Effector CD8-positive, alpha-beta T cell (primary cell): Measurements from ENCODE around the gene TSSC4.

Source experiments
- DNase-seq: peaks from one replicate; lab custom pipeline; 2025; lab: John Stamatoyannopoulos, UW

TSSC4 gene

DNA sequence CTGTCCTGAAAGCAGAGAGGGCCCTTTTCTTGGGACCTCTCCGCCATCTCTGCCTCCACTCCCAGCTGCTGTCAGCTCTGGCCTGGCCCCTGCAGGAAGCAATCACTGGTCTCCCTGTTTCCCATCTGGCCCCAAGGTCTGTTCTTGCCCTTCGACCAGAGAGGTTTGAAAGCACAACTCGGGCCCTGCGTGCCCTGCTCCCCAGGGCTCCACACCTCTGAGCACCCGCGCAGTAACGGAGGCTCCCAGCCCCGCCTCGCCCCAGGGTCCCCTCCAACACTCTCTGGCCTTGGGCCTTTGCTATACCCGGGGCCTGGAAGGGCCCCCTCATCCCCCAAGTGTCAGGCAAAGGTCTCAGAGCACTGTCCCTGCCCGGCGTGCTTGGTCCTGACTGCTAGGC lies 31.2 kb upstream of the TSSC4 start:
- no peak for DNase-seq

DNA sequence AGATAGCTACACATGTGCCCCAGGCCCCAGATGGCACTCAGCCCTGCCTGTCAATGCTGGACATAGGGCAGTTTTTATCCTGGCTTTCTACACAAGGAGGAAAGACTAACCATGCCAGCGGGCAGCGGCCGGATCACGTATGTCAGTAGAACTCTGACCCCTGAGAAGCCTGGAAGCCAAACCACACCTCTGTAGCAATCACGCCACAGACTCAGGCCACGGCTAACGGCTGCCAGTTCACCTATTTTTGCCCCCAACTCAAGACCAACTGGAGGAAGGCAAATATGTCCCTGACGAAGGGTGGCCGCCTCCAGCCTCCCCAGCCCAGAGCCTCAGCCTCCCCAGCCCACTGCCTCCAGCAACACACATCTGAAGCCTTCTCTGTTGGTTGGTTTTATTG lies 30.7 kb upstream of the TSSC4 start:
- DNase-seq, result no peak

DNA sequence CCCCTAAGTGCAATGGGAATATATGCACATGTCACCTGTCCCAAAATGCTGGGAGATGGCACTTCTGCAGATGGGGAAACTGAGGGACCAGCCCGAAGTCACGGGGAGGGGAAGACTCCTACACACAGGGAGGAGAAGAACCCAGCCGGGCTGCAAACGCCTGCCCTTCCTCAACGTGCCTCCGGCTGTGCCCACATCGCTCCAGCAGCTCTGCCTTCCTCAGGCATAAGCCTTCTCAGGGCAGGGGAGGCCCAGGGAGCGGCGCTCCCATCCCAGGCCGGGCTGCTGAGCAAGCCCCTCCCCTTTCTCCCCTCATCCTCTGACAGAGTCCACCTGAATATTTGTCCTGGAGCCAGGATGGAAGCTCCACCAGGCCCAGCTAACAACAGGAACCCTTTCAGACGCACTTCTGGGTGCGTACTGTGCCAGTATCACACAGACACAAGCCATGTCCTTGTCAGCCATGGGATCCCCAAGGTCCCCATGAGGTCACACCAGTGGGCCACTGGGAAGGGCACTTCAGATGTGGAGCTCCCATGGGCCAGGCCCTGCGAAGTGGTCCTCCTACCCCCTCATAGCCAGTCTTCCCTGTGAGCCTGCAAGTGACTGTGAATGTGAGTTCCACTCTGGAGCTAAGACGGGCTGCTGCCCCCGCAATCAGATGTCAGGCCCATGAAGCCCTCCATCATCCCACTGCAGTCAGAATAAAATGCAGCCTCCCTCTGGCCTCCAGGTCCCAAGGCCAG lies 25.9 kb upstream of the TSSC4 start:
- no peak for DNase-seq

DNA sequence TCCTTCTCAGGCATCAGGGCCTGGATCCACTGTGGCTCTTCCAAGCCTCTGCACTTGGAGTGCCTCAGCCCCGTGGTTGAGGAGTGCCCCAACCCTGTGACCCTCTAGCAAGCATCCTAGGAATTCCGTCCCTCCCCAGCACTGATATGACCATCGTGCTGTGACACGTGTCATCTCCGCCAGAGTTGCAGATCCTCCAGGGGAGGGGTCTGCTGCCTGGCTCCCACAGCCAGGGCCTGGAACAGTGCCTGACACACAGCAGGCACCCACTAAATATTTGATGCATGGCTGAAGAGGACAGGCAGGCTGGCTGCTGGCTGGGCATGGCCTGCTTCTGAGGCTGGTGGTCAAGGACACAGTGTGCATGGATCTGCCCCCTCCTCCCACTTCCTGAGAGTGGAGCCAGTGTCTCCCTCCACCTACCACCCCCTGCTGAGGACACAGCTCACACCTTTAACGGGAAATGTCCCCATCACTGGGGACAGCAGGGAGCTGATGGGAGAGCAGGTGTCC lies 25.2 kb upstream of the TSSC4 start:
- DNase-seq, result no peak

DNA sequence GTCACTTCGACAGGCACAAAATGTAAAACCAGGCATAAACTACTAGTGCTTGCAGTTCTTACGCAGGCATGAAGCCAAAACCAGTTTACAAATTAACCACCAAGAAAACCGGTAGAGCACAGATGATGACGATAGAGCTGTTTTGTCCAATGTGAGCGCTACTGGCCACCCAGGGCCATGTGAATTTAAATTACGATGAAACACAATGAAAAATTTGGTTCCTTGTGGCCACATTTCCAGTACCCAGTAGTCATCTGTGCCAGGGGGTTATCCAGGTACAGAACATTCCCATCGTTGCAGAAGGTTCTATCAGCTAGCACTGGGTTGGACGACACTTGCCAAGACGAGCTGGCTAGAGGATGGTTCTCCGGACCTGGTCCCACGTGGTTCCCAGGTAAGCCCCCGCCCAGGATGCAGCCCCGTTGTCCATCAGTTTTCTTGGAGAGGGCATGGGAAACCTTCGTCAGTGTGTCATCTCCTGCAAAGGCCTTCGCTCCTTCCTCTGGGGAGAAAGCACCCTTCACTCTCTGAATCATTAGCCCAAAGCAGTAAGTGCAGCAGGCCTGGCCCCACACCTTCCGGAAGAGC lies 24.5 kb upstream of the TSSC4 start:
- DNase-seq, result no peak

DNA sequence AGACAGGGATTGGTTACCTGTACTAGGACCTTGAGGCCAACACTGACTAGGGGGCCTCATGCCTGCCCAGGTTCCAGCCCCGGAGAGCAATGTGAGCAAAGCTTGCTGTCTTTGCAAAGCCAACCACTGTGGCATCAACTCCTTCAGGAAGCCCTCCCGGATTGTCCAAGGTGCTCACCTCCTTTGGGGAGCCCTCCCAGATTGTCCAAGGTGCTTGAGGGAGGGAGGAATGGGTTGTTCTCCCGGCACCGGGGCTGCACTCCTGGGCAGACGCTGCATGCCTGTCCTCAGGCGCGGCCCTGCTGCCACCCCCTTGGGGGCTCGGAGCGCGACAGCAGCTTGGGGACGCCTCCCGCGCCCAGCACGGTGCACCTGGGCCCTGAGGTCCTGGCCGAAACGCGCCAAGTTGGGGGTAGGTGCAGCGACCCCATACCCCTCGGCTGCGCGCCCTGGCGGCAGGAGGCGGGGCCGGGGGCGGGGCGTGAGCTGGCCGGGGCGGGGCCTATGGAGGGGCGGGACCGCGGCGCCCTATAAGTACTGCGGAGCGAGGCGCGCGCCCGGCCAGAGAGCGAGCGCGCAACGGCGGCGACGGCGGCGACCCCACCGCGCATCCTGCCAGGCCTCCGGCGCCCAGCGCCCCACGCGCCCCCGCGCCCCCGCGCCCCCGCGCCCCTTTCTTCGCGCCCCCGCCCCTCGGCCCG lies 23.6 kb upstream of the TSSC4 start, which contains the start of gene CD81:
CD81 (plus strand) TSS at position 560 of the 701 bp plus-strand sequence. CDS start 240 bp downstream, outside the sequence.
- peak; percentile 63 for DNase-seq

DNA sequence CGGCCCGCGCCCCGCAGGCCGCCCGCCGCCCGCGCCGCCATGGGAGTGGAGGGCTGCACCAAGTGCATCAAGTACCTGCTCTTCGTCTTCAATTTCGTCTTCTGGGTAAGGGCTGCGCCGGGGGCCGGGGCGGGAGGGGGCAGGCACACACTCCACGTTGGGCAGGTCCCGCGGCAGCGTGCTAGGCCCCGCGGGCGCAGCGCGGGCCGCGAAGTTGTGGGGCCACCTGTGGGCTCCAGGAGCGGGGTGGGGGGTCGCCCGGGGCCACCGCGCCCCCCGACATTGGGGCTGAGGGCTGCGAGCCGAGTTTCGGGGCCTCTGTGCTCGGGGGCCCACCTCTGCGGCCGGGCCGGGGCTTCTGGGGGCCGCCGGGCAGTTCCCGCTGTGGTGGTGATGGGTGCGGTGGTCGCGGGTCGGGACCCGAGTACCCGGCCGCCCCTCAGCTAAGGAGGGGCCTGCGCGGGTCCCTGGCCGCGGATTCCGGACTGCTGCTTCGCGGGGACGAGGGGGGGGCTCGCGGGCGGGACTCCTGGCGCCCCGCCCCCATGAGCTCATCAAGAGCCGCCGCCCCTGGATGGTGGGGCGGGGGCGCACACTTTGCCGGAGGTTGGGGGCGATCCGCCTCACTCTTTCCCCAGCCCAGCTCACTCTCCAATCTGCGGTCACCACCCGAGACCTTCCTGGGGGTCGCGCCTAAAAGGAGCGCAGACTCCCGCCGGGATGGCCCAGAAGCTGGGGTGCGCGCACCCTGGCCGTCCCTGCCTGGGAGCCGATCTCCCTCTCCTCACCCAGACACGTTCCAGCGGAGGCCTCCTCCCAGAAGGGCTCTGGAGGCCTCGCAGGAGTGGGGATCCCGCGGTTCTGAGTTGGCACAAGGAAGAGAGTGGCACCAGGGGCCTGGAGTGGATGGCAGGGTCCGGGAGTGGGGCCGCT lies 22.8 kb upstream of the TSSC4 start:
- DNase-seq, result peak; percentile 50

DNA sequence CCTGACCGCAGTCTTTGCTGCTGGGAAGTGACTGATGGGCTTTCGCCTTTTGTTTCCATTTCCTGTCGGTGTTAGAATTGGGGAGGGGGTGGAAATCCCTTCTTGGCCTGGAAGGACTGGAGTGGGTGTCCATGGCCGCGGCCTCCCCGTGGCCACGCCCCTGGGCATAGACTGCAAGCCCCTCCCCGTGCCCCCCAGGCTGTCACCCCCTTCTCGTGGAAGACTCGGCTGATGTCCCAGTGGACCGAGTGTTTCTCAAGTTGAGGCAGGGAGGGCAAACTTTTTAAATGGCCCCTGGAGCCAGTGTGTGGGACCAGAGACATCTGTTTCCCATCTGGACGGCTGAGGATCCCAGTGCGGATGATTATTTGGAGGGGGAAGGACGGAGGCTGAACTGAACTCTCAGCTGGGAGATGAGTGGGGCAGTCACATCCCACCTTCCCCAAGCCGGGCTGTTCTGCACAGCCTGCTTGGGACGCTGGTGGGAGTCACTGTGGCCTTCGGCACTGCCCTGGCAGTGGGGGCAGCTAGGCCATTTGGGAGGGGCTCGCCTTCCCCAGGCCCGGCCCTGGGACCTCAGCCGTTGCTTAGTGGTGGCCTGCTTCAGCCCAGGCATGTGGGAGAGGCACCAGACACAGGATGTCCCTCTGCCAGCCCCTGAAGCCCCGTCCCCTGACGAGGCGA lies 21.9 kb upstream of the TSSC4 start:
- DNase-seq, result no peak

DNA sequence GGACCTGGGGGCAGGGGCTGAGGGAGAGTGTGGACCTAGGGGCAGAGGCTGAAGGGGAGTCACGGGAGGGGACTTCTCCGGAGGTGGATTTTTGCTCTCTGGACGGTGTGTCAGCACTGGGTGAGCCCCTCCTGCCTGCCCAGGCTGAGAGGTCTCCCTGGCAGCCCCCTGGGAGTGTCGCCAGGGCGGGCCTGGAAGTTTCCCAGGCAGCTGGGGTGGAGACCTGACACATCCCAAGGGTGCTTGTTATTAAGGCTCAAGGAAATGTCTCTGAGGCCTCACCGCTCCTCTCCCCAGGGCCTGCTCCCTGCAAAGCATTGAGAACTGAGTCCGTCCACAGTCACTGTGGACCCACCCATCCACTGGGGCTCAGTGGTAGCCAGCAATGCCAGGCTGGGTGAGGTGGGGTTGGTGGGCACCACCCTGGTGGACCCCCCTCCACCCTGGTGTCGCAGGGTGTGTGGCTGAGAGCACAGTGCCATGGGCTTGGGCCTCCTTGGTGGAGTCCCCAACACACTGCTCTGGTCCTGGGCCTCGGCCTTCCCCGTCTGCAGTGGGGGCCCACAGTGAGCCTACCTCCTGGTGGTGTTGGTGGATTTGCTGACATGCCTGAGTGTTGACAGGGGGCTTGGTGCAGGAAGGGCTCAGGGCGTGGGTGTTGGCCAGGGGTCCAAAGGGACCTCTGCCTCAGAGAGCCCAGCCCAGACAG lies 20.9 kb upstream of the TSSC4 start:
- no peak for DNase-seq

DNA sequence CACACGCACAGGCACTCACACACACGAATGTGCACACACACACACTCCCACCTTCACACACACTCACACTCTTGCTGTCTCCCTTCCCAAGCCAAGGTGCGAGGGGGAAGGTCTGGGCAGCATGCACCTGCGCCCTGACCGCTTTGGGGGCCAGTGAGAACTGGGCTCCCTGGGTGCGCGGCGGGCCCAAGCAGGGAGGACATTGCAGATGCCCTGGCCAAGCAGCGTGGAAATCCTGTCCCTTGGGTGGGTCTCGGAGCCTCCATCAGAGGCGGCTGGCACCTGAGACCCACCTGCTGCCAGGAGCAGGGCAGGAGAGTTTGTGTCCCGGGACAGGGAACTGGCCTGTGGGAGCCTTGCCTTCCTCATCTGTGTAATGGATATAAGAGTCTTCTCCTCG lies 20.2 kb upstream of the TSSC4 start:
- no peak for DNase-seq

DNA sequence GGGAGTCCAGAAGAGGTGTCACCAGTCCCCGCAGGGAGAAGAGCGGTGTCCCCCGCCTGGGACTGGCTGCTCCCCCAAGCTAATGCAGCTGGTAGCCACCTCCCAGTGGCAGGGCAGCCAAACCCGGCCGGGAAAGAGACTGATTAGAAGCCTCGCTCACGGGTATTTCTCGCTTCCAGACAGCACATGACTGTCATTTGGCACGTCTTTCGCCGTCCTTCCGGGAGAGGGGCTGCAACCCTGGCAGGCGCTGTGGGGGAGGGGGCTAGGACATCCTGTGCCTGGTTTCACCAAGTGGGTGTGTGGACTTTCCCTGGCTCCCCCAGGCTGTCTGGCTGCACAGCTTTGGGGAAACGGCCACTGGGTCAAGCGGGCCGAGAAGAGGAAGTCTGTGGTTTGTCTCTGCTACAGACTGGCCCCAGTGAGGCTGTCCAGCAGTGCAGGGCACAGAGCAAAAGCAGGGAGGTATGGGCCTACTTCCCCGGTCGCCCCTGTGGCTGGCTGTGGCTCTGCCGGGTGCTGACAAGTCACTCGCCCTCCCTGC lies 19.7 kb upstream of the TSSC4 start:
- no peak for DNase-seq

DNA sequence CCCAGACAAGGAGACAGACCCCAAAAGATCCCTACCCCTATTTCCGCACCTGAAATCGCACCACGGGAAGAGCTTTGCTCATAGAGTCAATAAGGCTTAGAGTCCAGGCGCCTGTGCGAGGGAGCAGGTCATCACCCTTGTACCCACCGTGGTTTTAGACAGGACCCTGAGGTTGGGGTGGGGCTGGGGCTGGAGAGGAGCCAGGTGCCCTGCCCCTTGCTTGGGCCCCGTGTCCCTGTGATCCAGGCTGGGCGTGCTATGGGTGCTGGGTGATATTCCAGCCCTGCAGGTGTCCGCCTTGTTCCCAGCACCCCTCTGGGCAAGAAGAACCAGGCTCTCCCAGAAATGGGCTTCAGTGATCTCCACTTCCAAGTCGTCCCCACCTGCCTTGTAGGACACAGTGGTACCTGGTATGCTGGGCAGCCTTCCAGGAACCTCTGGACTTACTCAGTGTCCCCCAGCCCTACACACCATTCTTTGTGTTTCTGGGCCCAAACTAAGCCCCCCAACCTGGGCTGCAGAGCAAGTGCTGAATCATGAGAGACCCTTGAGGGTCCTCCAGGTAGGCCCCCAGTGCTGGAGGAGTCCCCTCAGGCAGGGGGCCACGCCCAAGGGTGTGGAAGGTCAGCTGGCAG lies 18.9 kb upstream of the TSSC4 start:
- DNase-seq, result no peak

DNA sequence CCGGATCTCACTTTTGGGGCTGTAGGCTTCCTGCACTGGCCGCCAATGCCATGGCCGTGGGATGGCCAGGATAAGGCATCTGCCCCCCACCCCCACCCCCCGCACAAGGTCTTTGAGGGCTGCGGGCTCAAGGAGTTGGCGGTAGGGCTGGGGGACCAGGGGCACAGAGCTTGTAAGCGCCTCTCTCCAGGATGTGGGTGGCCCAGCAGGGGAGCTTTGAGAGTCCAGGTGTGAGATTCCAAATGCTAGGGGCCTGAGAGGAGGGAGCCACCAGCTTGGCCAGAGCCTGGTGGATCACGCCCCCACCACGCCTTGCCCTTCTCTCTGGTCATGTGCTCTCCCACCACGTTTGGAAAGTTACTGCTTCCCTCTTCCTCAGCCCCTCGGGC lies 18.4 kb upstream of the TSSC4 start:
- no peak for DNase-seq

DNA sequence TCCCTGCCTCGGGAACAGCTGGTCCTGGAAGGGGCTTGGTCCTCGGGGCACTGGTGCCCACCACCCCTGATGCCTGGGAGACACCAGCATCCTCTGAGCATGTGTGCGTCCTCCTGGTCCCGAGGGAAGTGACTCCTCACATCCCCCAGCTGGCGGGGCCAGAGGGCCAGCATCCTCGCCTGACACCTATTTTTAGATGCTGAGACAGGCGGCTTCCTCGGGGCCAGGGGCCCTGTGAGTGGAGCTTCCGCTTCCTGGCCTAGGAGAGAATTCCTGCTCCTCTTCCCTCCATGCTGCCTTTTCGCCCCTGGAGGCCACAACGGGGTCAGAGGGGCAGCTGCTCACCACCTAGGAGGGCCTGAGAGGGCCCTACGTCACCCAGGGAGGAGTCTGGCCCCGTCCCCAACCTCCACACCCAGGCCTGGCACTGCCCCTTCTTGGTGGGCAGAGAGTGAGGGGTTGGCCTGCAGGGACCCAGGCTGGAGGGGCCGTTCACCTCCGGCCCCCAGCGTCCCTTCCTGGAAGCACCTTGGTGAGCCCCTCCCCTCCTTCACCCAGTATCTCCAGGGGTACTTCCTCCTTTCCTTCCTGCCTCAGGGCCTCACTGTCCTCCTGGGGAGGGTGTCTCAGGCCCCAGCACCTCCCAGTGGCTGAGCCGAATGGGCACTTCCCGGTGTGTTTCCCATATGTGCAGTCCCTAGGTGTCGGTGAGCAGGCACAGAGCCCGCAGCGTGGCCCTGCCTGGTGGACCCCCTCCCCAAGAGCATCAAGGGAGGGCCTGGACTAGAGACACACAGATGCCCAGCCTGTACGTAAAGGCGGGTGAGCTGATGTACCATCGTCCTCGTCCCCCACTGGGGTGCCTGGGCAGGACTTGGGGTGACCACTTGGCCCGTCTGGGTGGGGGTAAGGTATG lies 17.4 kb upstream of the TSSC4 start:
- no peak for DNase-seq

DNA sequence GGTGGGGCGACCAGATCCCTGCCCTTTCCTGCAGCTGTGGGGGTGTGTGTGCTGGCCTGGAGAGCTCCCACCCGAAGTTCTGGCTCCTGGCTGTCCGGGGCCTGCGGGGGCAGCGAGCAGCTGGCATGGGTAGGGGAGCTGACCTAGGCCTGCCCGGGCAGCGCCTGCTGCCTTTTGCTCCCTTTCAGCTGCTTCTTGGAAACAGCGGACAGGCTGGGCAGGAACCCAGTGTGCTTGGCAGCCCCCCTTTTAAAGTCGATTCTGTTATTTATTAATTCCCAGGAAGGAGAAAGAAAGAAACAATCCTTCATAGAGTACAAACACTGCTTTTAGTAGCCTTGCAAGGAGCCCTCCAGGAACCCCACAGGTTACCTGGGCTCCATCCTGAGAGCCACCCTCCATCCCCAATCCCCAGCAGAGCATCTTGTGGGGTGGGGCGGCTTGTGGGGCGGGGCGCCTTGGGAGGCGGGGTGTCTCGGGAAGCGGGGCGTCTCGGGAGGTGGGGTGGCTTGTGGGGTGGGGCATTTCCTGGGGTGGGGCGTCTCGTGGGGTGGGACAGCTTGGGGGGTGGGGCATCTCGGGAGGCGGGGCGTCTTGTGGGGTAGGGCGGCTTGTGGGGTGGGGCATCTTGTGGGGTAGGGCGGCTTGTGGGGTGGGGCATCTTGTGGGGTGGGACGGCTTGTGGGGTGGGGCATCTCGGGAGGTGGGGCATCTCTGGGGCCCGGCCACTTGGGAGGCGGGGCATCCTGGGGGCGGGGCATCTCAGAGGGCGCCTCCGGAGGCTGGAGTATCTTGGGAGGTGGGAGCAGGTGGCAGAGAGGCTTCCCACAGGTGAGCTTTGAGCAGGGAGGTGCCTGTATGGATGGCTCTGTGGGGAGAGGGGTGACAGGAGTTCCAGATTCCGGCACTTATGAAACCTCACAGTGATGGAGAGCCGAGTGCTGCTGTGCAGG lies 16.4 kb upstream of the TSSC4 start:
- DNase-seq, result peak; percentile 28

DNA sequence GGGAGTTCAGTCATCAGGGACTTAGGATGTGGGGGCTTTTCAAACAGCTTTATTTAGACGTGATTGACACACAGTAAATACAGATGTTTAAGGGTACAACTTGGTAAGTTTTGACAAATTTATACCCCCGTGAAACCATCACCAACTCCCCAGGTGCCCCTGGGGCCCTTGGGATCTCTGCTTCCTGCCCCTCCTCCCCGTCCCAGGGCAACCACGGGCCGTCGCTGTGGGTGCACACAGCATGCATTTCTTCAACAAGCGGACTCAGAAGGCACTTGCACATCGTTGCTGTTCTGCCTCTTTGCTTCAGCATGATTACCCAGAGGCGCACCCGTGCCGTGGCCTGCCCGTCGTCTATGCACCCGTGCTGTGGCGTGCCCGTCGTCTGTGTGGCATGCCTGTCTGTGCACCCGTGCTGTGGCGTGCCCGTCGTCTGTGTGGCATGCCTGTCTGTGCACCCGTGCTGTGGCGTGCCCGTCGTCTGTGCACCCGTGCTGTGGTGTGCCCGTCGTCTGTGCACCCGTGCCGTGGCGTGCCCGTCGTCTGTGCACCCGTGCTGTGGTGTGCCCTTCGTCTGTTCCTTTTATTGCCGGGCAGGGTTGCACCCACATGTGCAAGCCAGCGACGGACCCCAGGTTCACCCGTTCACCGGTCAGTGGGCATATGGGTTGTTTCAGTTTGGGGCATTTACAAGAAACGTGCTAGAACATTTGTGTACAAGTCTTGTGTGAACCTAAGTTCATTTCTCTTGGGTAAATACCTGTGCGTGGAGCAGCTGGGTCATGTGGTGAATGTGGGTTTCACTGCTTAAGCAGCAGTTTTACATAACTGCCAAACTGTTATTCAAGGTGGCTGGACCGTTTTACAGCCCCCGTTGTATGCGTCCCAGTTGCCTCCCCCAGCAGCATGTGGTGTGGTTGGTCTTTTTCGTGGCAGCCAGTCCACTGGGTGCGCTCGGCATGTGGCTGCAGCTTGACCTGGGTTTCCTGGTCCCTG lies 15.1 kb upstream of the TSSC4 start:
- DNase-seq, result no peak
